ENCODE measurements around the gene IRF8.

IRF8 gene

GRCh38 chr16:85956426-85956825, 57.5 kb downstream of the IRF8 start:
- no peak for DNase-seq (ENCODE audit: low read depth in 2 of 2)
- H3K4me3 ChIP-seq (replicated peaks in 1 of 2; ENCODE audit: low read depth in 2 of 2, low read length in 2 of 2) = no peak overlapping the region
- TF ChIP-seq, protein P1, sequence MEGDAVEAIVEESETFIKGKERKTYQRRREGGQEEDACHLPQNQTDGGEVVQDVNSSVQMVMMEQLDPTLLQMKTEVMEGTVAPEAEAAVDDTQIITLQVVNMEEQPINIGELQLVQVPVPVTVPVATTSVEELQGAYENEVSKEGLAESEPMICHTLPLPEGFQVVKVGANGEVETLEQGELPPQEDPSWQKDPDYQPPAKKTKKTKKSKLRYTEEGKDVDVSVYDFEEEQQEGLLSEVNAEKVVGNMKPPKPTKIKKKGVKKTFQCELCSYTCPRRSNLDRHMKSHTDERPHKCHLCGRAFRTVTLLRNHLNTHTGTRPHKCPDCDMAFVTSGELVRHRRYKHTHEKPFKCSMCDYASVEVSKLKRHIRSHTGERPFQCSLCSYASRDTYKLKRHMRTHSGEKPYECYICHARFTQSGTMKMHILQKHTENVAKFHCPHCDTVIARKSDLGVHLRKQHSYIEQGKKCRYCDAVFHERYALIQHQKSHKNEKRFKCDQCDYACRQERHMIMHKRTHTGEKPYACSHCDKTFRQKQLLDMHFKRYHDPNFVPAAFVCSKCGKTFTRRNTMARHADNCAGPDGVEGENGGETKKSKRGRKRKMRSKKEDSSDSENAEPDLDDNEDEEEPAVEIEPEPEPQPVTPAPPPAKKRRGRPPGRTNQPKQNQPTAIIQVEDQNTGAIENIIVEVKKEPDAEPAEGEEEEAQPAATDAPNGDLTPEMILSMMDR (IDR thresholded peaks at IDR 0.05; ENCODE audit: low read depth, low read length) = no peak

- no peak overlapping the region for H3K4me3 ChIP-seq (replicated peaks in 1 of 2; ENCODE audit: low read depth in 2 of 2, low read length in 2 of 2)
- TF ChIP-seq, protein P1 (IDR thresholded peaks at IDR 0.05; ENCODE audit: low read depth, low read length) = no peak
- no peak for DNase-seq (ENCODE audit: low read depth in 2 of 2)
Measured at GRCh38 chr16:85958731-85959130, 59.8 kb downstream of the IRF8 start.

GRCh38 chr16:85959686-85960085, 60.7 kb downstream of the IRF8 start:
- H3K4me3 ChIP-seq (replicated peaks in 1 of 2; ENCODE audit: low read depth in 2 of 2, low read length in 2 of 2) = no peak overlapping the region
- TF ChIP-seq, protein P1 (IDR thresholded peaks at IDR 0.05; ENCODE audit: low read depth, low read length) = no peak
- DNase-seq (ENCODE audit: low read depth in 2 of 2) = no peak

GRCh38 chr16:85960486-85961046, 61.6 kb downstream of the IRF8 start:
- H3K4me3 ChIP-seq (replicated peaks in 1 of 2; ENCODE audit: low read depth in 2 of 2, low read length in 2 of 2) = no peak overlapping the region
- TF ChIP-seq, protein P1 (IDR thresholded peaks at IDR 0.05; ENCODE audit: low read depth, low read length) = no peak
- no peak for DNase-seq (ENCODE audit: low read depth in 2 of 2)

GRCh38 chr16:85961988-85962915, 63.3 kb downstream of the IRF8 start:
- no peak for DNase-seq (ENCODE audit: low read depth in 2 of 2)
- TF ChIP-seq, protein P1 (IDR thresholded peaks at IDR 0.05; ENCODE audit: low read depth, low read length) = no peak

GRCh38 chr16:85963753-85964285, 64.9 kb downstream of the IRF8 start:
- peak in 1 of 2 donors; percentile 42 for DNase-seq (ENCODE audit: low read depth in 2 of 2)
- no peak overlapping the region for H3K4me3 ChIP-seq (replicated peaks in 1 of 2; ENCODE audit: low read depth in 2 of 2, low read length in 2 of 2)
- TF ChIP-seq, protein P1 (IDR thresholded peaks at IDR 0.05; ENCODE audit: low read depth, low read length) = no peak

More at GRCh38 chr16:85961988-85962915, 63.3 kb downstream of the IRF8 start:
- no peak overlapping the region for H3K4me3 ChIP-seq (replicated peaks in 1 of 2; ENCODE audit: low read depth in 2 of 2, low read length in 2 of 2)

Data from cardiac fibroblast (primary cell).